GM18868 (cell line): ENCODE measurements around the gene BTBD9.
"Not testable (repeated sequence)": the region's sequence is repeated elsewhere in the genome, so short reads cannot be mapped to it uniquely, and the experiment has no call there.

Experiments
- ATAC-seq: cut with Tn5 transposase; IDR thresholded peaks from one replicate; pipeline ENCODE4 v1.9.1; 2021; ENCODE audit warnings: mild to moderate bottlenecking, moderate library complexity; ENCODE audit not compliant: unreplicated experiment

The BTBD9 gene

DNA sequence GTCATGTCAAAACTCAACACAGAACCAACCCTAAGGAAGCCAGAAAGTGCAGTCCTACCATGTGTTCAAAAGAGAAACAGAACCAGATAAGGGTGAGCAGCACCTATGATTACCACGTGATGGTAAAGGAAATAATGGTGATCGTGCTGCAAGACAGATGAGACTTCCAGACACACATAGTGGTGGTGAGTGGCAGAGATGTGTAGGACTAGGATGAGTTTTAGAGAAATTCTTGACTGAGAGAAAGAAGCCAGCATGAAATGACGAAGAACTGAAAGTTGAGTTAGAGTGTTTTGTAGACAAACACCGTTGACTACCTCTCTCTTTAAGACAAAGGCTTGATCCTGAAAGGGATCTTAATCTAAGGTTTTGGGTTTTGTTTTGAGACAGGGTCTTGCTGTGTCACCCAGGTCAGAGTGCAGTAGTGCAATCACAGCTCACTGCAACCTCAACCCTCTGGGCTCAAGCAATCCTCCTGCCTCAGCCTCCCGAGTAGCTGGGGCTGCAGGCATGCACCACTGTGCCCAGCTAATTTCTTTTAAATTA is 10.6 kb upstream of the BTBD9 start:
- ATAC-seq, result no peak

DNA sequence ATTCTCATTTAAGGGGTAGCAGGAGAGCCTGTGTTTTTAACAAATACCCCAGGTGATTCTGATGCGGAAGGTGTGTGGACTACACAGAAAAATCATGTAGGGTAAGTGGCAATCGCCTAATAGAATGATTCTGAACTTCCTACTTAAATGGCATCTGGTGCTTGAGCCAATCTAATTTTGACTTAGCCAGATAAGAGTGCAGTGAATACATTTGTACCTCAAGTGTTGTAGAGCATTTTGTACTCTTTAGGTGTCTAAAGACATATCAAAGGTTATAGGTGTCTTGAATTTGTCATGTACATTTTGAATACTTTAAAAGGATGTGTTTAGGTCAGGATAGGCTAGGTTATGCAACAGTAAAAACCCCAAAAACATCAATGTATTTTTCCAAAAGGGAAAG is 10.0 kb upstream of the BTBD9 start:
- no peak for ATAC-seq

- no peak for ATAC-seq
Observed at GRCh38 chr6:38648629-38649028, 8.9 kb upstream of the BTBD9 start.

- no peak for ATAC-seq
Observed at GRCh38 chr6:38646166-38646878, 6.6 kb upstream of the BTBD9 start.

DNA sequence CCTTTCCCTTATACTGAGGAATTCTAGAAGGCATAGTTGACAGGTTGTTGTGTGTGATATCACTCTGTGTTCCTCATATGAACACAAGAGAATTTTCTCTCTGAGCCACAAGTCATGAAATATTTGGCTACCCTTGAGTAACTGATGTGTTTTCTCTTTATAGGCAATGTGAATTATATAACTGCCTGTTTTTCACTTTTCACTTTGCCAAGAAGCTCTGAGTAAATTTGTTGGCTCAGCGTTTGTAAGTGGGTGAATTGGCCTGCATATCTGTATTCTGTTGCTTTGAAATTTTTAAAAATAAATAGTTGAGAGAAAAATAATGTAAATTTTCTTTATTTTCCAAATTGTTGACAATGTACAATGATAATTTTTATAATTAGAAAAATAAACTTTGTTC is 5.2 kb upstream of the BTBD9 start:
- no peak for ATAC-seq

DNA sequence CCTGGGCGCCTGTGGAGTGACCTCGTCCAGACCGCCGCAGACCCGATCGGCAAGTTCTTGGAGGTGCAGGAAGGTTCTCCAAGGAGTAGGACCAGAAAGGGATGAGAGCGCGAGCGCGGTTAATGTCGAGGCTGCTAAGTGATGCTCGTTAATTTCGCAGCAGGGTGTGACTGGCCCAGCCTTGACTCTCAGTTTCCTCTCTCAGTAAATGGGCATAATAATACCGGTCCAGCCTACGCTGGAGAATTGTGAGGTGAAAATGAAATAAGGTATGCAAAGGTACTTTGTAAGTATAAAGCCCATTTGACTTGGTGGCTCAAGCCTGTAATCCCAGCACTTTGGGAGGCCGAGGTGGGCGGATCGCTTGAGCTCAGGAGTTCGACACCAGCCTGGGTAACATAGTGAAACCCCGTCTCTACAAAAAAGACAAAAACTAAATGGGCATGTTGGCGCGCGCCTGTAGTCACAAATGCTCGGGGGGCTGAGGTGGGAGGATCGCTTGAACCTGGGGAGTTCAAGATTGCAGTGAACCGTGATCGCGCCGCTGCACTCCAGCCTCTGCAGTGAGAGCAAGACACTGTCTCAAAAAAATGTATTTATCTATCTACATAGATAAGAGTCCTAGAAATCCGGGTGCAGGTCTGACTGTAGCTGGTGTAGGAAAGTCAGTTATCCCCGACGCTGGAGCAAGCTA is 634 bp upstream of the BTBD9 start:
- ATAC-seq, result peak; percentile 2

DNA sequence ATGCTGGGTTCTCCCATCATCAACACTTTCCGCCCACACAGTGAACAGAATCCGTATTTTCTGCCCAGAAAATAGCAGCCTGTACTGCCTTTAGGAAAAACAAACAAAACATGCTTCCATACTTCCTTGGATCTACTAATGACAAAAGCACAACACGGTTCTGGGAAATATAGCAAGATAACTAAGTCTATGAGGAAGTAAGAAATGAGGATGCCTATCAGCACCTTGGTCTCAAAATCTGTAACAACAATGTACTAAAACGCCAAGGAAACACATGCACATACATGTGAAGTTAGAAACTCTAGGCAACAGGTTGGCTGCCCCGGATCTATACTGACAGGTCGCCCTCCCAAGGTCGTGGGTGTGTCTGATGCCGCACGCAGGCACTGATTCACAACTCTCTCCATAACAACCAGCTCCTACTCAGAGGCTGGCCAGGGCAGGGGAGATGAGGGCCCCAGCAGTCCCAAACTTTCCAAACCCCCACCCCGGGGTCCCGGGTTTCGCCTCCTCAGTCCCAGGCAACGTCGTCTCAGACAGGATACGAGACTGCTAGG is 710 bp downstream of the BTBD9 start:
- peak; percentile 27 for ATAC-seq

DNA sequence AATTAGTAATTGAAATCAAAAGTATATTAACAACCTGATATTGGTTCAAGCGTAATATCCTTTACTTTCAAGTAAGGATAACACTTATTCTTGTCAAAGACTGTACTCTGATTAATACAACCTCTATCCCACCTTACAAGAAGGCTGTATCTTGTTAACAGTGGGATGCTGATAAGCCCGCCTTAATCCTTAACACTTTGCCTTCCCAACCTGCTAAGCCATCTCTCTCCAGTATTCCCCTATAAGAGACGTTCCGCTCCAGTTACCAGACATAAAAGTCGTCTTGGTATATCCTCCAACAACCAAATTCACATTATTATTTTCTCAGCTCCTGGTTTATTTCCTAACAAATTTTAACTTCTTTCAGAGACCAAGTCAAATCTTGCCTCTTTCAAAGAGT is 2.0 kb downstream of the BTBD9 start:
- ATAC-seq, result no peak

- no peak for ATAC-seq
Observed at GRCh38 chr6:38636027-38636426, 3.7 kb downstream of the BTBD9 start.

DNA sequence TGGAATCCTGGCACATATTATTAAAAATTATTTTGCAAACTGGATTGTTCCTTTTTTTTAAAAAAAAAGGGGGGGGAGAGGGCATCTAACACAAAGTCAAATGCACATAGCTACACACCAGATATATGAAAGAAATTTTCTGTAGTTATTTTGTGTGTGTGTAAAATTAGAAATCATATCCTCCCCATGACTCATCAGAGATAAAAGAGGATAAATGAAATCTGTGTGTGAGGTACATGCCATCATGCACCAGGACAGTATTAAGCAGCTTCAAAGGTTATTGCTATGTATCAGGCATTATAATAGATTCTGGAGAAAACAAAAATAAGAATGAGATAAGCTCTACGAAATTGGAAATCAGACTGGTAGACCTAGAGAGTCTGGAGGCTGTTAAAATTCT is 5.2 kb downstream of the BTBD9 start:
- no peak for ATAC-seq

GRCh38 chr6:38632490-38632889 is 7.2 kb downstream of the BTBD9 start:
- ATAC-seq, result no peak

GRCh38 chr6:38631186-38631783 is 8.4 kb downstream of the BTBD9 start:
- ATAC-seq, result no peak

DNA sequence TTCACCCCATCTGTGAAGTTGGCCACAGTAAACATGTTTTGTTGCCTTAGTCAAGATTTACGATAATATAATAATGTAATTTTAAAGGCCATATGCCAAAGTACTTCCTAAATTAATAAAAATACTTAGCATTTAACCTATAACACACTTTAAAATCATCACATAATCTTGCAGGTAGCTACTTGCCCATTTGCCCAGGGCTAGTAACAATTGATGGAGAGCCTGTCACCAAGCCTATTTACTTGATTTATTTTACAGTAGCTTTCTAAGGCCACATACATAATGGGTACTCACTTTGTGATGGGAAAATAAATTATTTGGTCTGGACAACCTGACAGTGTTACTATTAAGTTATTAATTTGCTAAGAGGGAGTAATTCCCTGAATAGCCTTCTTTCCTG is 14.5 kb downstream of the BTBD9 start:
- ATAC-seq, result no peak

DNA sequence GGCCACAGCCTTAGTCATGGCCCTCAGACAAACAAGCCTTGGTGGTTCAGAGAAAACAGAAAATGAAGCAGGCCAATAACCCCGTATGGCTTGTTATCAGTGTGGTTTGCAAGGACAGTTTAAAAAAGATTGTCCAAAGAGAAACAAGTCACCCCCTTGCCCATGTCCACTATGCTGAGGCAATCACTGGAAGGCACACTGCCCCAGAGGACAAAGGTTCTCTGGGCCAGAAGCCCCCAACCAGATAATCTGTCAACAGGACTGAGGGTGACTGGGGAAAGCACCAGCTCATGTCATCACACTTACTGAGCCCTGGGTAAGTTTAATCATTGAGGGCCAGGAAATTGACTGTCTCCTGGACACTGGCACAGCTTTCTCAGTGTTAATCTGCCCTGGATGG is 20.4 kb downstream of the BTBD9 start:
- ATAC-seq, result not testable (repeated sequence)

GRCh38 chr6:38618301-38618700 is 21.4 kb downstream of the BTBD9 start:
- ATAC-seq, result not testable (repeated sequence)

- ATAC-seq, result no peak
Observed at GRCh38 chr6:38617856-38618255, 21.9 kb downstream of the BTBD9 start.

DNA sequence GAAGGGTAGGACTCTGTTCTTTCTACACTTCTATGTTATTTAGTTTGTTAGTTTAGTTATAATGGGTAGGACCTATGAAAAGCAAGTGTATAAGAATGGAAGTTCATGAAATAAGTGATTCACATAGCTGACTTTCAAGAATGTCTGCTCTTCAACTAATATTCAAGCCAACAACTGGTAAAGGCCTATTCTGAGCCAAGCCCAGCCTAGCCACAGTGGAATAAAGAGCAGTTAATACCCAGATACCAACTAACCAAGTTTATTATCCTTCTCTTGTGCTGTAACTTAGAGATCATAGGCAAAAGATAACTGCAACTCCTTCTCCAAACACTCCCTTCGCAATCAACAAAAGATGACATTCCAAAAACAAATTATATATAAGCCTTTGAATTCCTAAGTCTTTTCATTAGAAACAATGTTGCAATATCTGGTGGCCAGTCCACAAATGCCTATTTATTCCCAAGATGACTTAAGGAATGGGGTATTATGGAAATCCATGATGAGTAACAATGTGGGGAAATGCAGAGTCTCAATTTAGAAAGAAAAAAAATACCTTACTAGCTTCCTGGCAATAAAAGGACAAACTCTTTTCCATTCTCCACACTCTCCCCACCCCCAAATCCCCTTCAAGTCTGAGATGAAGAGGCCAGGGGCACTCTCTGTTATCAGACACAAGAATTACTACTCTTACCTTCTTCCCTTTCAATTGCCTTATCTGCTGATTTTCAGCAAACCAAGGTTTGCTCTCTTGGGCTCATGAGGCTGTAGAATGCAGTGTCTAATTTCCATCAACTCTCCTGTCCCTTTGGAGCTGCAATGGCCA is 27.4 kb downstream of the BTBD9 start:
- no peak for ATAC-seq

GRCh38 chr6:38610050-38610625 is 29.6 kb downstream of the BTBD9 start:
- no peak for ATAC-seq

GRCh38 chr6:38604700-38605099 is 35.0 kb downstream of the BTBD9 start:
- ATAC-seq, result no peak

DNA sequence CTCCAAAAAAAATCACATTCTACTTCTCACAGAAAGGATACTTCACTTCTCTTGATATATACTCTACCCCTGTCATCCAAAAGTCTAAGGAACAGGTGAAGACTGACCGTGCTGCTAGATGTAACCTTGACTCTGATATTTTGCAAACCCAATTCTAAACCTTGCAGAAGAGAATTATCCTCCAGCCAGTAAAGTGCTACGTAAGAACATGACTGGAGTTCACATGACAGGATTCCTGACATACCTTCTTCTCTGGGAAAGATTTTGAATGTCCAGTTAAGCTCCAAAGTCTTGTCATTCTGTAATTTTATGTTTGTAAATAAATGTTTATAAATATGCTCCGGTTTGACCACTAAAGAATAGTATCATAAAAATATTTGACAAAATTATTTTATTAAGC is 35.8 kb downstream of the BTBD9 start:
- ATAC-seq, result no peak
